Cardiac muscle cell (in vitro differentiated cells and primary cell): Measurements from ENCODE around the gene TMTC4. TPM values are rescaled to one million over a fixed set of nuclear protein-coding genes. Genes with fewer than 3 reads are reported as not detected.

Source experiments
- DNase-seq, 2 donors: peaks; one replicate each; pipeline versions ENCODE4 v3.0.0 to v3.0.0-alpha.2; 2010 to 2017; ENCODE audit warnings: low read depth in 1 of 2, low spot score in 1 of 2
- H3K27ac ChIP-seq: fragments of 200-600 bp; sonication (generic); 2 replicates; pipeline ENCODE4 v1.5.1; 2016
- H3K27me3 ChIP-seq: fragments of 200-600 bp; sonication (generic); 2 replicates; pipeline ENCODE4 v1.6.0; 2016; ENCODE audit warnings: control low read depth
- H3K36me3 ChIP-seq: fragments of 200-600 bp; sonication (generic); 2 replicates; pipeline ENCODE4 v1.5.1; 2016; ENCODE audit warnings: control low read depth
- H3K4me1 ChIP-seq: fragments of 200-600 bp; sonication (generic); 2 replicates; pipeline ENCODE4 v1.8.1; 2017; ENCODE audit warnings: low read depth, mild to moderate bottlenecking, mixed run types
- H3K4me3 ChIP-seq: fragments of 200-600 bp; sonication (generic); 2 replicates; pipeline ENCODE4 v1.5.1; 2016; ENCODE audit warnings: mild to moderate bottlenecking
- H3K9me3 ChIP-seq: fragments of 200-600 bp; sonication (generic); 2 replicates; pipeline ENCODE4 v1.5.1; 2017; ENCODE audit warnings: low read depth, mild to moderate bottlenecking, control low read depth
- polyA plus RNA-seq: library from polyadenylated mRNA; unstranded; fragments of >200 nt; fragmentation: Nextera tagmentation; extraction: Ambion mirVana; gene quantifications from 2 replicates; pipeline ENCODE4 v1.2.1, GENCODE V29; 2016
- total RNA-seq: library from RNA; depleted of rRNA; stranded (reverse); fragments of >200 nt; gene quantifications from 2 replicates; pipeline ENCODE4 v1.2.3, GENCODE V29; 2016
- TF ChIP-seq, protein P1 (sequence below): IDR thresholded peaks from 2 replicates; pipeline ENCODE4 v1.5.1; 2012; ENCODE audit warnings: low read depth, mild to moderate bottlenecking, low read length

Gene TMTC4
- total and polyA plus RNA-seq, 2 experiments from 2014 or later = 25.6 to 29.3 TPM

DNA sequence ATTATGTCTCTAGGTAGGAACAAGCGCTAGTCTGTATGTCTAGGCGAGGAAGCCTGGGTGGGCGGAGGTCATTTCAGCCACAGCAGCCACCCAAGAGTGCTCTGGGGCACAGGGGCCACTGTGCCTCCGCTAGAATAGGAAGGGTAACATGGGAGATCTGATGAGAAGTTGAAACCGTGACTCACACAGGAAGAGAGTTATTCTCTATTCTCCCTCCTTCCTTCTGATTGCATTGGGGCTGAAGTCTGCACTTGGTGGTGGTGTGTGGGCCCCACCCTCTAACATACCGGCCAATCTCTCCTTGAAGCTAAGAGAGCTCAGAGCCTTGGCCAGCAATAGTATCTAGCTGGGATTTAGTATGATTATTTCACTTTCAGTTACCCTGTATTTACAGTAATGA is 65.7 kb downstream of the TMTC4 start:
- Histone ChIP-seq H3K27me3 (no peaks in the 10 kb centered on the region), H3K4me1 (no peaks in the 10 kb centered on the region), H3K27ac (no peak overlapping the region), H3K4me3 (no peak overlapping the region), H3K9me3 (no peaks in the 10 kb centered on the region), H3K36me3 (peaks cover 10% of the 10 kb centered on the region)
- TF ChIP-seq, protein P1, sequence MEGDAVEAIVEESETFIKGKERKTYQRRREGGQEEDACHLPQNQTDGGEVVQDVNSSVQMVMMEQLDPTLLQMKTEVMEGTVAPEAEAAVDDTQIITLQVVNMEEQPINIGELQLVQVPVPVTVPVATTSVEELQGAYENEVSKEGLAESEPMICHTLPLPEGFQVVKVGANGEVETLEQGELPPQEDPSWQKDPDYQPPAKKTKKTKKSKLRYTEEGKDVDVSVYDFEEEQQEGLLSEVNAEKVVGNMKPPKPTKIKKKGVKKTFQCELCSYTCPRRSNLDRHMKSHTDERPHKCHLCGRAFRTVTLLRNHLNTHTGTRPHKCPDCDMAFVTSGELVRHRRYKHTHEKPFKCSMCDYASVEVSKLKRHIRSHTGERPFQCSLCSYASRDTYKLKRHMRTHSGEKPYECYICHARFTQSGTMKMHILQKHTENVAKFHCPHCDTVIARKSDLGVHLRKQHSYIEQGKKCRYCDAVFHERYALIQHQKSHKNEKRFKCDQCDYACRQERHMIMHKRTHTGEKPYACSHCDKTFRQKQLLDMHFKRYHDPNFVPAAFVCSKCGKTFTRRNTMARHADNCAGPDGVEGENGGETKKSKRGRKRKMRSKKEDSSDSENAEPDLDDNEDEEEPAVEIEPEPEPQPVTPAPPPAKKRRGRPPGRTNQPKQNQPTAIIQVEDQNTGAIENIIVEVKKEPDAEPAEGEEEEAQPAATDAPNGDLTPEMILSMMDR = no peak
- DNase-seq = no peak

DNA sequence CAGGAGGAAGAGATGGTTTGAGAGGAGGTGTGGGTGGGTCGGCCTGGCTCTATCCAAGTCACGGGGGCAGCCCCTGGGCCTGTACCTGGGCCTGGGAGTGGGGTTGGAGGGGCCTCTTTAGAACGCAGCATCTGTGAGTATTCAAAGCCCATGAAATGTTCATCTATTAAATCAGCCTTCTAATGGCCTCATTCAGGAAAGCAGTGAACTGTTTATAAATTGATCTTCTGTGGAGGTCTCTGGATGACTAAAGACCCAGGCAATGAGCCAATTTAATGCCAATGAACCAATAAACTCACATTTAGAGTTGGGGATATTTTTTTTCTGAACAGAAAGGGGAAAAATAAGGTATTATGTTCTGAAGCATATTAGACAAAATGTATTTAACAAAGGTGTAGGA is 66.1 kb downstream of the TMTC4 start:
- no peaks in the 10 kb centered on the region for H3K9me3 ChIP-seq
- DNase-seq = no peak
- no peak overlapping the region for H3K4me3 ChIP-seq
- H3K27ac ChIP-seq = no peak overlapping the region
- H3K27me3 ChIP-seq = no peaks in the 10 kb centered on the region
- TF ChIP-seq, protein P1 = no peak
- peaks cover 10% of the 10 kb centered on the region for H3K36me3 ChIP-seq
- H3K4me1 ChIP-seq = no peaks in the 10 kb centered on the region

DNA sequence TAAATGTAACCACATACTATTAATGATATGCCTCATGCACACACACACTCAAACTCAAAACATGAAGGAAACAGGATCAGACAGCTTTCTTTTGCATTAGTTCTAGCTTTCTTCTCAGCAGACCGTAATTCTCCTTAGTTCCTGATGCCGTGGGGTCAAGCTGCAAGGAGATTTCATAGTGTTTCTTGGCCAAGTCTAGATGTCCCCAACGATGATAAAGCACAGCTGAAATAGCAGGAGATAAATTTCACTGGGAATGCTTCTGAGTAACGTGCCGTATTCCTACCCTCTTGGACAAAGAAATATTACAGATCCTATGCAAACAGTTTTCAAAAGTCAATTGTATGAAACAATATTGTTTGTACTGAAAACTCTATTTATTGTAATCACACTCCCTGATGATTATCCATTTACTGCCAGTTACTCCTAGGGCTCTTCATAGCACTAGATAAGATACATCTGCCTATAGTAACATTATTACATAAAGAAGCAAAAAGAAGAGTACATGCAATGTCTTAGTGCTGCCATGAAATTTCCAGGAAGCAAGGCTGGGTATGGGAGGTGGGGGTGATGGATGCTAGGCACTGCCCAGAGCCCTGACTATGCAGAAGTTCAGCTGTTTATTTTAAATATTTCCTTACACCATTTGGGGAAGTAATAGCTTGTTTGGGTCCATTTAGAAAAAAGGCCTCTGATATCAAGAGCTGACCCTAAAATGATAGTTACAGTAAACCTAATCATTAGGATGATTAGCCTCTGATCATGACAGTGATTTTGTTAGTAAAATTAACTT is 69.5 kb downstream of the TMTC4 start:
- TF ChIP-seq, protein P1 = no peak
- no peaks in the 10 kb centered on the region for H3K27me3 ChIP-seq
- H3K36me3 ChIP-seq = peaks cover 3% of the 10 kb centered on the region
- no peaks in the 10 kb centered on the region for H3K4me1 ChIP-seq
- DNase-seq = no peak
- no peak overlapping the region for H3K4me3 ChIP-seq
- no peaks in the 10 kb centered on the region for H3K9me3 ChIP-seq
- no peak overlapping the region for H3K27ac ChIP-seq

DNA sequence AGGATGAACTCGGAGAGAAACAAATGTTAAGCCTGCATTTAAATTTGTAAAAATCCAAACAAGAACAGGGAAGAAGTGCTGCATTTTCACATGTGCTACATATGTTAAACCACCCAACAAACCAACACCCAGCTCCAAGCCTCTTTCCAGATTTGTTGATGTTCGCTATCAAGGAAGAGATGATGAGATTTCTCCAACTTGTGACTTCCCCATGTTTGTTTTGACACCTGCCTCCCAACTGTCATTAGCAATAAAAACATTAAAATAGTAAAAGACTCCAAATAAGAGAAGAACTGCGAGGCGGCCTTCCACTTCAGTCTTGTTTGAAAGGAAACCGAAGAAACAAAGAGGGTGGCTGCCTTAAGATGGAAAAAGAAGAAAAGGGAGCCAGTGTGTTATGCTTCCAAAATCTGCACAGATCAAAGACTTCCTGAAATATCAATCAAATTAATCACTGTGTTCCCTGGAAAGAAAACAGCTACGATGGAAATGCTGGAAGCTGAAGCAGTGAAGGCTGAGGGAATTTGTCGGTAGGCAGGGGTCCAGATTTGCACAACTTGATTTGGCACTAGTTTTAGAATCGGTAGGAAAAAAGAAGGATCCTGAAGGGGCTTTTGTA is 72.0 kb downstream of the TMTC4 start:
- no peak for DNase-seq
- Histone ChIP-seq H3K4me1 (no peaks in the 10 kb centered on the region), H3K27ac (no peak overlapping the region), H3K9me3 (no peaks in the 10 kb centered on the region), H3K36me3 (peaks cover 2% of the 10 kb centered on the region), H3K27me3 (no peaks in the 10 kb centered on the region), H3K4me3 (no peak overlapping the region)
- TF ChIP-seq, protein P1 = no peak

DNA sequence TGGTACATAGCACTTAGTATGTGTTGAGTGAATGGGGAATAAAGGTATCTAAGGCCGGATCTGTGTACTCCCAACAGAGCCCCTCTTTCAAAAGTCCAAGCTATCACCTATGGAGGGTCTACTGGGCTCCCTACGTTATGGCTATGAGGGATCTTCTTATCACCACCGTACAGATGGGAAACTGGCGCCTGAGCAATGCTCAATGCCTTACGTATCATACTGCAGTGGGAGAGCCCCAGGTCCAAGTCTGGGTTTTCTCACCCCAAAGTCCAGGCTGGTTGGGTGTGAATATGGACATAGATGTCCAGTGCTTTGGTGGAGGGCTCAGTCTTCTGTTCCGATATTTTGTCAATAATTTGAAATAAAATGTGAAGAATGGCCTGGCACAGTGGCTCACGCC is 72.9 kb downstream of the TMTC4 start:
- DNase-seq = no peak

More for the DNA sequence above, 72.9 kb downstream of the TMTC4 start:
- Histone ChIP-seq H3K4me3 (no peak overlapping the region), H3K27ac (no peak overlapping the region), H3K36me3 (no peaks in the 10 kb centered on the region), H3K4me1 (no peaks in the 10 kb centered on the region), H3K27me3 (no peaks in the 10 kb centered on the region), H3K9me3 (no peaks in the 10 kb centered on the region)
- TF ChIP-seq, protein P1 = no peak
